ENCODE measurements around the gene BMERB1. TPM values are rescaled to one million over a fixed set of nuclear protein-coding genes. Genes with fewer than 3 reads are reported as not detected.

Gene BMERB1
- polyA plus RNA-seq, 1 donor (not counting 4 experiments of a cell fraction or from before 2014, with no cell fraction given): 7.8 TPM

GRCh38 chr16:15635926-15636325 is 201.5 kb downstream of the BMERB1 start:
- Histone ChIP-seq H3K9me1 (ENCODE audit: control insufficient read depth, extremely low read depth, insufficient read depth, low read length) (no peaks in the 10 kb centered on the region), H2AFZ (ENCODE audit: control insufficient read depth, low read length) (no peak overlapping the region), H3K4me2 (ENCODE audit: control insufficient read depth, extremely low read depth, insufficient read depth, low read depth, low read length) (no peak overlapping the region), H3K9ac (ENCODE audit: control insufficient read depth, extremely low read depth, insufficient read depth, low read length) (no peak overlapping the region), H4K20me1 (ENCODE audit: control insufficient read depth, extremely low read depth, insufficient read depth, low read length) (no peaks in the 10 kb centered on the region), H3K4me3 (ENCODE audit: control insufficient read depth in 2 of 3, extremely low read depth in 1 of 3, insufficient read depth in 2 of 3, low read depth in 1 of 3, low read length in 3 of 3) (no peak overlapping the region), H3K79me2 (ENCODE audit: control insufficient read depth, insufficient read depth, low read length) (peaks cover 11% of the 10 kb centered on the region), H3K4me1 (ENCODE audit: control insufficient read depth, extremely low read depth, insufficient read depth, low read length) (no peaks in the 10 kb centered on the region), H3K36me3 (ENCODE audit: control insufficient read depth in 2 of 2, extremely low read depth in 1 of 2, insufficient read depth in 2 of 2, low read length in 2 of 2) (peaks cover 26 to 29% of the 10 kb centered on the region in 2 experiments), H3K9me3 (ENCODE audit: control insufficient read depth, low read depth, low read length) (no peaks in the 10 kb centered on the region), H3K27me3 (ENCODE audit: control insufficient read depth, extremely low read depth, insufficient read depth, low read length) (no peaks in the 10 kb centered on the region), H3K27ac (ENCODE audit: control insufficient read depth, insufficient read depth, low read length) (no peak overlapping the region)
- TF ChIP-seq EZH2 (IDR thresholded peaks at IDR 0.05; ENCODE audit: low read length): no peak
- FAIRE-seq (no peak), DNase-seq (ENCODE audit: low read depth, low spot score) (no peak)
- dilution Hi-C loops (cut with MboI; ENCODE audit: extremely low pct_ligation_motif_present, low sequenced_read_pairs): no loop called here

DNA sequence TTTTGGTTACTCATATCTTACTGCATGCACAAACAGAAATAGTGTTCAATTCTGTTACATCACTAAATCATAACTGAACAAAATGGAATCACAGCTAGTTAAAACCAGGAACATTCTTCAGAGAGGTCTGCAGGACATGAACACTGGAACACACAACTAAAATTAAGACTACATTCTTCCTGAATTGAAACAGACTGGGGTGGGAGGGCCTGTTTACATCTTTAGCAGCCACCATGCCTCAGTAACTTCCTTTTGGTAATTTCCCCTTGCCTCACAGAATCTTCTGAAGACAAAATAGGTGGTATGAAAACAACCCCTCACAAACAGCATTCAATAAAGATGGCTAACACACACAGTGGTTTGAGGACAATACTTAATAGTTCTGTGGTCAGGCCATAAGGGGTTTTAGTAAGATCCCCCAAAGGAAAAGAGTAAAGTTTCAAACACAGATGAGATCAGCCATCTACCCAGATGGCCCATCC is 202.0 kb downstream of the BMERB1 start:
- Histone ChIP-seq H3K4me1 (ENCODE audit: control insufficient read depth, extremely low read depth, insufficient read depth, low read length) (peaks cover 2% of the 10 kb centered on the region), H2AFZ (ENCODE audit: control insufficient read depth, low read length) (no peak overlapping the region), H3K4me2 (ENCODE audit: control insufficient read depth, extremely low read depth, insufficient read depth, low read depth, low read length) (no peak overlapping the region), H3K9ac (ENCODE audit: control insufficient read depth, extremely low read depth, insufficient read depth, low read length) (no peak overlapping the region), H3K36me3 (ENCODE audit: control insufficient read depth in 2 of 2, extremely low read depth in 1 of 2, insufficient read depth in 2 of 2, low read length in 2 of 2) (peaks cover 24 to 29% of the 10 kb centered on the region in 2 experiments), H3K79me2 (ENCODE audit: control insufficient read depth, insufficient read depth, low read length) (peaks cover 16% of the 10 kb centered on the region), H3K27ac (ENCODE audit: control insufficient read depth, insufficient read depth, low read length) (no peak overlapping the region), H4K20me1 (ENCODE audit: control insufficient read depth, extremely low read depth, insufficient read depth, low read length) (no peaks in the 10 kb centered on the region), H3K9me3 (ENCODE audit: control insufficient read depth, low read depth, low read length) (no peaks in the 10 kb centered on the region), H3K27me3 (ENCODE audit: control insufficient read depth, extremely low read depth, insufficient read depth, low read length) (no peaks in the 10 kb centered on the region), H3K4me3 (ENCODE audit: control insufficient read depth in 2 of 3, extremely low read depth in 1 of 3, insufficient read depth in 2 of 3, low read depth in 1 of 3, low read length in 3 of 3) (no peak overlapping the region), H3K9me1 (ENCODE audit: control insufficient read depth, extremely low read depth, insufficient read depth, low read length) (no peaks in the 10 kb centered on the region)
- dilution Hi-C loops (cut with MboI; ENCODE audit: extremely low pct_ligation_motif_present, low sequenced_read_pairs): no loop called here
- no peak for DNase-seq (ENCODE audit: low read depth, low spot score)
- TF ChIP-seq, protein P1, sequence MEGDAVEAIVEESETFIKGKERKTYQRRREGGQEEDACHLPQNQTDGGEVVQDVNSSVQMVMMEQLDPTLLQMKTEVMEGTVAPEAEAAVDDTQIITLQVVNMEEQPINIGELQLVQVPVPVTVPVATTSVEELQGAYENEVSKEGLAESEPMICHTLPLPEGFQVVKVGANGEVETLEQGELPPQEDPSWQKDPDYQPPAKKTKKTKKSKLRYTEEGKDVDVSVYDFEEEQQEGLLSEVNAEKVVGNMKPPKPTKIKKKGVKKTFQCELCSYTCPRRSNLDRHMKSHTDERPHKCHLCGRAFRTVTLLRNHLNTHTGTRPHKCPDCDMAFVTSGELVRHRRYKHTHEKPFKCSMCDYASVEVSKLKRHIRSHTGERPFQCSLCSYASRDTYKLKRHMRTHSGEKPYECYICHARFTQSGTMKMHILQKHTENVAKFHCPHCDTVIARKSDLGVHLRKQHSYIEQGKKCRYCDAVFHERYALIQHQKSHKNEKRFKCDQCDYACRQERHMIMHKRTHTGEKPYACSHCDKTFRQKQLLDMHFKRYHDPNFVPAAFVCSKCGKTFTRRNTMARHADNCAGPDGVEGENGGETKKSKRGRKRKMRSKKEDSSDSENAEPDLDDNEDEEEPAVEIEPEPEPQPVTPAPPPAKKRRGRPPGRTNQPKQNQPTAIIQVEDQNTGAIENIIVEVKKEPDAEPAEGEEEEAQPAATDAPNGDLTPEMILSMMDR (optimal IDR thresholded peaks at IDR 0.05 in 1 of 3, IDR thresholded peaks at IDR 0.05 in 1 of 3, conservative IDR thresholded peaks at IDR 0.05 in 1 of 3; ENCODE audit: extremely low read depth in 1 of 3, insufficient read depth in 2 of 3, low read length in 3 of 3): no peak
- TF ChIP-seq EZH2 (IDR thresholded peaks at IDR 0.05; ENCODE audit: low read length): no peak
- FAIRE-seq: no peak

Other genes starting within 250 kb of the BMERB1 start
- 7.7 to 10.3 TPM (median 9.4 TPM) in 3 replicates for gene NPIPA5, start 56.3 kb upstream of the BMERB1 start, polyA plus RNA-seq
- gene MPV17L, start 38.8 kb upstream of the BMERB1 start, polyA plus RNA-seq: 0.39 to 0.48 TPM (median 0.40 TPM) in 3 replicates
- gene MARF1, start 208.6 kb downstream of the BMERB1 start, polyA plus RNA-seq: 10.0 to 12.5 TPM (median 11.9 TPM) in 3 replicates
- gene NDE1, start 215.7 kb downstream of the BMERB1 start, polyA plus RNA-seq: 20.6 to 50.2 TPM (median 37.8 TPM) in 3 replicates

Data from keratinocyte (primary cell).